HG02870 (cell line): ENCODE measurements around the gene ABCB8.
"Not testable (repeated sequence)": the region's sequence is repeated elsewhere in the genome, so short reads cannot be mapped to it uniquely, and the experiment has no call there.

Source experiments
- ATAC-seq: cut with Tn5 transposase; IDR thresholded peaks from one replicate; pipeline ENCODE4 v1.9.1; 2021; ENCODE audit warnings: mild to moderate bottlenecking, moderate library complexity; ENCODE audit not compliant: unreplicated experiment

Gene ABCB8

DNA sequence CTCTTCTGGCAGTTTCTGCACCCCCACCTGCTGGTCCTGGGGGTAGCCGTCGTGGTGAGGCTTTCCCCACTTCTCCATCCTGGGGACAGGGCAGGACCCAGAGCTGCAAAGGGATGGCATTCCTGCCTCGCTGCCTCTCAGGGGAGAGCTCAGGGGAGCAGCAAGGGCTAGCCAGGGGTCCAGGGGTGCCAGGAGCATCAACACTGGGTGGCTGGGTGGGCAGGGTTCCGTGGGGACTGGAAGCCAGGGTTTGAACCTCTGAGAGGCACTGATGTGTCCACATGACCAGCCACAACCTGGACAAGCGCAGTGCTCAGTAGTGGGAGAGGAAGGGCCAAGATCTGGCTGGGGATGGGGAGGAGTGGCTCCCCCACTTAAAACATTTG, 5.6 kb downstream of the ABCB8 start:
- no peak for ATAC-seq

DNA sequence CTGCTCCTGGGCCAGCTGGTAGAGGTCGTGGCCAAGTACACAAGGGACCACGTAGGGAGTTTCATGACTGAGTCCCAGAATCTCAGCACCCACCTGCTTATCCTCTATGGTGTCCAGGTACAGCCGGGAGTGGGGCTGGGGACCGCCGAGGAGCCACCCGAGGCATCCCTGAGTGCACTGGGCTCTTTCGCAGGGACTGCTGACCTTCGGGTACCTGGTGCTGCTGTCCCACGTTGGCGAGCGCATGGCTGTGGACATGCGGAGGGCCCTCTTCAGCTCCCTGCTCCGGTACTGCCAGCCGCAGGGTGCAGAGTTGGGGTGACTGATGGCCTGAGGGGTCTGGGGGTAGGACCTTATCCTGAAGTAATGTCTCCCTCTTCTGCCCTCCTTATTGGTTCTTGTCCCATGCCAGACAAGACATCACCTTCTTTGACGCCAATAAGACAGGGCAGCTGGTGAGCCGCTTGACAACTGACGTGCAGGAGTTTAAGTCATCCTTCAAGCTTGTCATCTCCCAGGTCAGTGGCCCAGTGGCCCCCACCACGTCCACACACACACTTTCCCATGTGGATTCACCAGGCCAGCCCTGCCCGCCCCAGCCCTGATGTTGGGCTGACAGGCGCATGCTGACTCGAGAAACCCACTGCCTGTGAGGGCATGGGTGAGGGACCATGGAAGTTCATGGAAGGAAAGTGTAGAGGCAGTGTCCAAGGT, 6.2 kb downstream of the ABCB8 start:
- ATAC-seq, result no peak

DNA sequence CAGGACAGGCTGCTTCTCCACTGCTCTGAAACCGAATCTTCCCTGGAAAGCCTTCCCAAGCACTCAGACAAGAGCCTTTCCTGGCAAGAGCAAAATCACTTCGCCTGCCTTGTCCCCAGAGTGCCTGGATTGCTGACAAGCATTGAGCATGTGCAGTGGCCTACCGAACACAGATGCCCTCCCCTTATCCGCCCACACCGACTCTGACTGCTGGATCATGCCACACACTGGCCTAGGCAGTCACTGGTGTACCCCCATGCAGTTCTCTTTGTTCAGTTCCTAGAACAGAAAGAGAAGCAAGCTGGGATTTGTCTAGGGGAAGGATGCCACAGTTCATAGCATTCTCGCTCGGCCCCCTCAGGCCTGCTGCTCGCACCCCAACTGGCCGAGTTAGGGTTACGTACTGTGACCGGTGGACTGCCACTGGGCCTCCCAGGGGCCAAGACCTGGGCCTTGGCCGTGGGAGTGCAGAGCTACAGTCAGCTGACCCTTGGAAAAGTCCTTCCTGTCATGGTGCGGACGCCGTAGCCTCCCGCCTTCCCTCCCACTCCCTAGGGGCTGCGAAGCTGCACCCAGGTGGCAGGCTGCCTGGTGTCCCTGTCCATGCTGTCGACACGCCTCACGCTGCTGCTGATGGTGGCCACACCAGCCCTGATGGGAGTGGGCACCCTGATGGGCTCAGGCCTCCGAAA, 6.9 kb downstream of the ABCB8 start:
- no peak for ATAC-seq

DNA sequence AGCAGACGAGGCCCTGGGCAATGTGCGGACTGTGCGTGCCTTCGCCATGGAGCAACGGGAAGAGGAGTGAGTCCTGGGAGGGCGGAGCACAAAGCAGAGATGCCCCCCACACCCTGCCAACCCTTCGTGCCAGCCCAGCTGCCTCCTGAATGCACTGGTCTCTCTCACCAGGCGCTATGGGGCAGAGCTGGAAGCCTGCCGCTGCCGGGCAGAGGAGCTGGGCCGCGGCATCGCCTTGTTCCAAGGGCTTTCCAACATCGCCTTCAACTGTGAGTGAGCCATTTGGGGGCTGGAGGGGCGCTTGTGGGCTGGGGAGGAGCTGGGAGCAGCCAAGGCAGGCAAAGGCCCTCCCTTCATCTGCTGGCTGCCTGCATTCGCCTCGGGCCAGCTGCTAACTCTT, 7.7 kb downstream of the ABCB8 start:
- no peak for ATAC-seq

DNA sequence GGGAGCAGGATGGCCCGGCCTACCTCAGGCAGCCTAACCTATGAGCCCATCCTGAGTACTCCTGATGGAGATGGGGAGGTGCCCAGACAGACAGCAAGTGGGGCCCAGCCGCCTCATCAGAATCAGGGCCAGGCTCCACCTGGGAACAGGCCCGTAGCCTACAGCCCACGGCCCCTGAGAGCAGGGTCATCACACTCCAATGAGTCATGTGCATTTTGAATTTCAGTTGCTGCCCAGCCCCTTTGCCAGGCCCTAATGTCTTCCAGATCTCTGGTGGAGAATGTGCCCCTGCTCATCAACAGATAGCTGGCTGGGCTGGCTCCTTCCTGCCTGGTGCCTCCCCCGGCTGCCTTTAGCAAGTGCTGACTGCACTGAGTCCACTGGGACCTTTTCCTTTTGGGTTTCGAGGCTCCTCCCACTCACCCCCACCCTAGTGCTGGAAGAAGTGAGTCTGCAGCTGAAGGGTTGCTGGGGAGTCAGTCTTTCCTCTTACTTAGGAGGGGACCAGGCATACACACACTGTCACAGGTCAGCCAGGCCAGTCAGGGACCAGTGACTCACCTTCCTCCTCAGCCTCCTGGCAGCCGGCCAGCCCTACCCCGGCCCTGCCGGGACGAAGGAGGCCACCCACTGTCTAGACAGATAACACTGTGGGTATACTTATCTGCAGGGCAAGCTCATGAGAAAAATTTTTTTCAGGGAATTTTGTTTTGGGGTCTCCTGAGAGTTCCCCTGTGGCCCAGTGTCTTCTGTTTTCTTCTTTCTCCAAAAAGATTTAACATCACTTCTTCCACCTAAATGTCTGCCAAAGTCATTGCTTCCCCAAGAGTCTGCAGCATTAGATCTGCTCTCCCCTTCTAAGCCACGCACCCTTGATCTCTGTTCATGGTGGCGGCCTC, 10.9 kb downstream of the ABCB8 start:
- no peak for ATAC-seq

DNA sequence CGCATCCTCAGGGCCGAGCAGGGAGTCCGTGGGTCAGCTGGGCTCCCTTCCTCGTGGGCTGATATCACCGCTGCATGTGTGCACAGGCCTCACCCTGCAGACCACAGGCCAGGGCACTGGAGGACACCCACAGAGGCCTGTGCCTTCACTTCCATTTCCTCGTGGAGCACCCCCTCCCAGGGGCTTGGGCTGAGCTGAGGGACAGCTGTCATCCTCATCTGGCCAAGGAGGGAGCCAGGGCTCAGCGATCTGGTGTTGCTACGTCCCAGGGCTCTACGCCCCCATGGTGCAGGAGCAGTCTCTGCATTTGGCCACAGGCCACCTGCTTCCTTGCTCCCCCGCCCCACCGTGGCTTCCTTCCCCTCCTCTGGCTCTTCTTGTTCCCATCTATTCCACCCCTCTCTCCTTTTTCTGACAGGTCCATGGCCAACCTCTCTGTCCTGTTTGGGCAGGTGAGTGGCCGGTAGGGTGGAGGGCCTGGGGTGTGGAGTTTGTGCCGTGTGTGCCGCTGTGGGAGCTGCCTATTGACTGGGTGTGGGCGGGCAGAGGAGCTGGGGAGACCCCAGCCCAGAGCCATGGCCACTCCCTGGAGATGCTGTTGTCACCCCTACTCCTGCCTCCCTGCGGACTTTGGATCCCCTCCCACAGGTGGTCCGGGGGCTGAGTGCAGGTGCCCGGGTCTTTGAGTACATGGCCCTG, 11.7 kb downstream of the ABCB8 start:
- no peak for ATAC-seq

DNA sequence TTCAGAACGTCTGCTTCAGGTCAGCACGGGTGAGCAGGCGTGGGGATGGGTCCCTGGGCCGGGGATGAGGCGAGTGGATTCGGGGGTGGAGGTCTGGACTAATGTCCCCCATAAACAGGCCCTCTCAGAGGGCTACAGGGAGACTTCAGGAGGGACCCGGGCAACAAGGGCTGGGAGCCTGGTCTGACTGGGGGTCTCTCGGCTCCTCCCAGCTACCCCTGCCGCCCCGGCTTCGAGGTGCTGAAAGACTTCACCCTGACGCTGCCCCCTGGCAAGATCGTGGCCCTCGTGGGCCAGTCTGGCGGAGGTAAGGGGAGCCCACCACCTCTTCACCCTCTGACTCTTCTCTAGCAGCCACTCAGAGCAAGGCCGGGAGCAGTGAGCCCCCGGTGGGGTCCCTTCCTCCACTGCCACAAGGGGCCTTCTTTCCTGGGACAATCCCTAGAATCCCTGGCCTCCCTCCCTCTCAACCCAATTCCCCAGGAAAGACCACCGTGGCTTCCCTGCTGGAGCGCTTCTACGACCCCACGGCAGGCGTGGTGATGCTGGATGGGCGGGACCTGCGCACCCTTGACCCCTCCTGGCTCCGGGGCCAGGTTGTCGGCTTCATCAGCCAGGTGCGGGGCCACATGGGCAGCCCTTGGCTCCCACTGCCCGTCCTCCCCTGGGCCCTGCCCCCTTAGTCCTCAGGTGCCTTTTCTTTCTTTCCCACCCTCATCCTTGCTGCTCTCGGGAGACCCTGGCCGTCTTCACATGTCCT, 12.5 kb downstream of the ABCB8 start:
- ATAC-seq, result no peak

DNA sequence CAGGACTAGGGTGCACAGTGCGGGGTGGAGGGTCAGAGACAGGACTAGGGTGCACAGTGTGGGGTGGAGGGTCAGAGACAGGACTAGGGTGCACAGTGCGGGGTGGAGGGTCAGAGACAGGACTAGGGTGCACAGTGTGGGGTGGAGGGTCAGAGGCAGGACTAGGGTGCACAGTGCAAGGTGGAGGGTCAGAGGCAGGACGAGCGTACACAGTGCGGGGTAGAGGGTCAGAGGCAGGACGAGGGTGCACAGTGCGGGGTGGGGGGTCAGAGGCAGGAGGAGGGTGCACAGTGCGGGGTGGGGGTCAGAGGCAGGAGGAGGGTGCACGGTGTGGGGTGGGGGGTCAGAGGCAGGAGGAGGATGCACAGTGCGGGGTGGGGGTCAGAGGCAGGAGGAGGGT, 15.2 kb downstream of the ABCB8 start:
- not testable (repeated sequence) for ATAC-seq

DNA sequence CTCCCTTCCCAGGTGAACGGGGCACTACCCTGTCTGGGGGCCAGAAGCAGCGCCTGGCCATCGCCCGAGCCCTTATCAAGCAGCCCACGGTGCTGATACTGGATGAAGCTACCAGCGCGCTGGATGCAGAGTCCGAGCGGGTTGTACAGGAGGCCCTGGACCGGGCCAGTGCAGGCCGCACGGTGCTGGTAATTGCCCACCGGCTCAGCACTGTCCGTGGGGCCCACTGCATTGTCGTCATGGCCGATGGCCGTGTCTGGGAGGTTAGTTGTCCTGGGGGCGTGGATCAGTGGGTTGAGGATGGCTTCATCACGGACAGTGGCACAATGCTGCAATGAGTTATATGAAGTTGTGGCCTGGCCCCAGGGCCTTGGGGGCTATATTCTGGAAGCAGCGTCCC, 15.7 kb downstream of the ABCB8 start:
- ATAC-seq, result no peak

DNA sequence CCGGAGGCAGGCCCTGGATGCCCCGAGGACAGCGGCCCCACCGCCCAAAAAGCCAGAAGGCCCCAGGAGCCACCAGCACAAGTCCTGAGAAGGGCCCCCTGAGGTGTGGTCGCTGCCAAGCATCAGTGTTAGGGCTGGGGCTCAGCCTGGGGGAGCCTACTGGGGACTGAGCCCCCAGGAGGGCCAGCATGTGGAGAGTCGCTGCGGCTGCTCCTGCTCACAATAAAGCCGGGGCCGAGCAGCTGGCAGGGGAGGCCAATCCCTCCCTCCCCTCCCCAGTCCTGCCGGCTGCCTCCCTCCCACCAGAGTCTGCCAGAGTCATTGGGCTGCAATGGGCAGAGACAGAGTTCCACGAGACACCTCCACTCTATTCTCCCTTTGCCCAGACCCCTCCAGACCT, 17.0 kb downstream of the ABCB8 start:
- ATAC-seq, result no peak

DNA sequence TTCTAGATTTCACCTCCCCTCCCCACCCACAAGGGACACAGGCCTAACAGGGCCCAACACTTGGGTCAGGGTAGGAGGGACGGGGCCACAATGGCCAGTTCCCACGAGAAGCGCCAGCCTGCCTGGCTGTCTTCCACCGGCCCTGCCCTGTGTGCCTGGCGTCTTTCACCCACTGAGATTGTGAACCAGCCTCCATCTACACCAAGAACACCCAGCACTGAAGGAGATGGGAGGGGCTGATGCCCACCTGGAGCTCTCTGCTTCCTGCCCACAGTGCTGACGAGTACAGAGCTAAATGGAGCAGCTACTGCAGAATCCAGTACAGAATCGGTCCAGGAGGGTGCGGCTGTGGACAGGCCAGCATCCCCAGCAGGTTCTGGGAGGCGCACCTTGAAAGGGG, 17.7 kb downstream of the ABCB8 start:
- no peak for ATAC-seq

DNA sequence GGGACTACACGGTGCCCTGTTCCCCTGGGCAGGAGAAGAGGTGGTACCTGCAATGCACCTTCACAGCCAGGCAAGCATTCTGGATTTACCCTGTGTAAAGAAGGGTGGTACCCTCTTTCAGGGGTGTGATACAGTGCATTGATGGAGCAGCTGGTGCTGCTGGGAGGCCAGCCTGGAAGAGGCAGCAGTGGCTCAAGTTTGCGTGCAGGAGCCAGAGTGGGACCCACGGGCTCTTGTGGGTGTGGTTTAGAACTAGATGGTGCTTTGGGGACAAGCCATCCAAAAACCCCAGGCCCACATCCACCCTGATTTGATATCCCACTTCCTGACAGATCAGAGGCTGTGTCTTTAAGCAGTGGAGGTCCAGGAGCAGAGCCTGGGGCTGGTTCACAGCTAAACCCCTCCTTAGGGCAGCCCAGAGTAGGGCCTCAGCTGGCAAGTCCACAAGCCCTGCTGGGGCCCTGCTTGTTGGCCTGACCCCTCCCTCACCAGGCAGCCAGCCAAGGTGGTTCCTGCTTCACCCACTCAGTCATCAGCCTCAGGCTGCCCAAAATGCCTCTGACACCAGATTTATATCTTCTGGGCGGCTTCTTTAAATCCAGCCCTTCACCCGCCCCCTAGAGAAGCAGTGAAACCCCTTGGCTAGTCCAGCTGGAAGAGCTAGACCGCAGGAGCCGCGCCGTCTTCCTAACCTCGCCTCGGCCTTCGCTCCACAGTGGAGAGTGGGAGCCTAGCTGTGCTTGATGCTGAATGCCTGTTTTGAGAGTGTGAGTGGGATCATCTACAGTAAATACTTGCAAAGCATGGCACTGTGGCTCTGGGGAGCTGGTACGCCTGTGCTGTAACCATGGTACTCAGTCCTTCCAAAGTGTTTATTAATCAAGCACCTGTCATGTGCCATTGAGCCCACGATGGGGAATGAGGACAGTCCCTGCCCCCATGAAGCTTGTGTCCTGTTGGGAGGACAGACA, 18.6 kb downstream of the ABCB8 start:
- ATAC-seq, result no peak

DNA sequence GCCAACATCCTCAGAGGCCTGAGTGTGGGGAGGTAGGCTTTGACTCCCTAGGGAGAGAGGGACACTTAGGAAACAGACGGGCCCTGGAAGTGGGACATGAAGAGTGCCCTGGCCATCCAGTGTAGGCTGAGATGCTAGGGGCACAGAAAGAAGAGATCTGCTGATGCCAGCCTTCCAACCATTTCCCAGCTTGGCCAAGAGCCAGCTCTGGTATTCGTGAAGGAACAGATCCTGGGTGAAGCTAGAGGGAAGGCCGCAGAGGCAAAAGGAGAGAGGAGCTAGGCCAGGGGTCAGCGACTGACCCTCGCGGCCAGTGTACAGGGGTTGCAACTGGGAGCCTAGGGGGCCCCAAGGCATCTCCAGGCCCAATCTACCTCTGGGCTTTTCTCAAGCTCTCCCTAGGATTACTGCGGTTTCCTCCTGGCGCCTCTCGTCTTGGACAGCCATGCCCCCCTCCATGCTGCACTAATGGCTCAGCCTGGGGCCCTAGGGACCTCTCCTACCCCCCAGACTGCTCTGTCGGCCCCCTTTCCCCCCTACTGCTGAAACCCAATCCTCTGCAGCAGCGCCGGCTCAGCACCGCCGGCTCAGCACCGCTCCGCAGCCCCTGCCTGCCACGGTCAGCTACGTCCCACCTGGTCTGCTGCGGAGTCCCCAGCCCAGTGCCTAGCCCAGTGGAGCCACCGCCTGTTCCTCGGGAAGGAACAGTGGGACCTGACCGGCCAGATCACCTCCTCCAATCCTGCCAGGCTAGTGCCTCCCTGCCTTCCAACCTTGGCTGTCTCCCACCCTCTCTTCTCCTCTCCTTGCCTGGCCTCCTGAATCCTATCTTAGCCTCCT, 19.9 kb downstream of the ABCB8 start, which contains the start of gene ASIC3:
Gene ASIC3, plus strand, starts transcription at position 556 of the 840 bp plus-strand sequence. CDS start 355 bp downstream, outside the sequence.
- no peak for ATAC-seq

DNA sequence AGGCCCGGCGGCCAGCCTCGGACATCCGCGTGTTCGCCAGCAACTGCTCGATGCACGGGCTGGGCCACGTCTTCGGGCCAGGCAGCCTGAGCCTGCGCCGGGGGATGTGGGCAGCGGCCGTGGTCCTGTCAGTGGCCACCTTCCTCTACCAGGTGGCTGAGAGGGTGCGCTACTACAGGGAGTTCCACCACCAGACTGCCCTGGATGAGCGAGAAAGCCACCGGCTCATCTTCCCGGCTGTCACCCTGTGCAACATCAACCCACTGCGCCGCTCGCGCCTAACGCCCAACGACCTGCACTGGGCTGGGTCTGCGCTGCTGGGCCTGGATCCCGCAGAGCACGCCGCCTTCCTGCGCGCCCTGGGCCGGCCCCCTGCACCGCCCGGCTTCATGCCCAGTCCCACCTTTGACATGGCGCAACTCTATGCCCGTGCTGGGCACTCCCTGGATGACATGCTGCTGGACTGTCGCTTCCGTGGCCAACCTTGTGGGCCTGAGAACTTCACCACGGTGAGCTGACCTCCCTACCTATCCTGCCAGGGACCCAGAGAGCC, 20.7 kb downstream of the ABCB8 start:
- ATAC-seq, result no peak

DNA sequence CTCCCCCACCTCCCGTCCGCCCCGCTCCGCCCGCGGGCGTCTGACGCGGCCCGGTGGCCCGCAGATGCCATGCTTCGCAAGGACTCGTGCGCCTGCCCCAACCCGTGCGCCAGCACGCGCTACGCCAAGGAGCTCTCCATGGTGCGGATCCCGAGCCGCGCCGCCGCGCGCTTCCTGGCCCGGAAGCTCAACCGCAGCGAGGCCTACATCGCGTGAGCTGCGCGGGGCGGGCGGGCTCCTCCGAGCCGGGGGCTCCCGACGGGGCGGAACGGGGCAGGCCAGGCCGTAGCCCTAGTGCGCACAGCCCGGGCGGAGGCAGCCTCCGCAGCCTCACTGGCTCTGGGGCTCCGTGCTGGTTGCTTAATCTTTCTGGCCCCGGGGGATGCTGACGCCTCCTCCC, 22.9 kb downstream of the ABCB8 start:
- no peak for ATAC-seq

DNA sequence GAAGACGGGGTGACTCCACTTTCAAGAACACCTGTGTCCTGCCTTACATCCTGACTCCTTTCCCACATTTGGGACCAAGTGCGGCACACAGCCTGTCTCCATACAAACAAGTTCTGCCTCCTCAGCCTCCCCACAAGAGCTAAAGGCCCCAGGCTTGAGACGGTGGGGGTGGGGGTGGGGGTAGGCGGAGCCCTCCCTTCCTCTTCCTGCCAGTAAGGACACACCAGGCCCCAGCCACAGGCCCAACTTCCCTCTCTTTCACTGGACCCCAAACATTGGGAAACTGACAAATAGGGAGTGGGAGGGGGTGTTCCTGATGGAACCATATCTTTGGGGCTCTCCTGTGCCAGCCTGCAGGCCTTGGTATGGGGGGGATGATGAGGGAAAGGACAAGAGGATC, 24.8 kb downstream of the ABCB8 start:
- ATAC-seq, result no peak

DNA sequence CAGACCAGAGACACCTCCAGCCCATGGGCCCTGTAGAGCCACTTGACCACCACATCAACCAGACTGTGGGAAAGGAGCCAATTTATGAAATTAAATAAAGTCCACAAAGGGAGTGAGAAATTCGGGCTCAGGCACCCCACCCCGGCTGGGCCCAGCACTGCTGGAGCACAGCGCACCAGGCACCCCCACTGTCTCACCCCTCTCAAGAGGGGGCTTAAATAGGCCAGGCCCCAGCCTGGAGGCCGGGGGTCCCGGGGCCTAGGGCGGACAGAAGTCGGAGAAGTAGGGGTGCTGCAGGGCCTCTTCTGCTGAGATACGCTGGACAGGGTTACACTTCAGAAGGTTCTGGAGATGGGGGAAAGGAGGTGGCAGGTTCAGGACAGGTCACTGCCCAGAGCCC, 25.5 kb downstream of the ABCB8 start:
- ATAC-seq, result no peak

DNA sequence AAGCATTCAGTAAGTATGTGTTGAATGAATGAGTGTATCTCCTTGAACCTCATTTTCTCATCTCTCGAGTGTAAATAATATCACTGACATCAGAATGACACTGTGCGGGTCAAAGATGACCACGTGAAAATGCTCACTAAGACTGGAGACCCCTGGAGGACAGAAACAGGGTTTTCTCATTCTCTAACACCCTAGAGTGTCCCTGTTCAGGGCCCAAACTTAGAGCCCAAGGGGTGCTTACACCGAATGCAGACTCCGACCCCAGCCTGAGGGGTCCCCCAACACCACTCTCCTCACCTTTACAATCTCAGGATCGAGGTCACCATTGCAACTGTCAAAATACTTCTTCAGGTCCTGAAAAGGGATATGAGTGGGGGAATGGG, 28.0 kb downstream of the ABCB8 start:
- ATAC-seq, result no peak
